Upper lobe of right lung (tissue), 1 donor: ENCODE data around the gene DYNLRB1. TPM values are rescaled to one million over a fixed set of nuclear protein-coding genes. Genes with fewer than 3 reads are reported as not detected.
"Not testable (repeated sequence)": the region's sequence is repeated elsewhere in the genome, so short reads cannot be mapped to it uniquely, and the experiment has no call there.

Experiments used
- ATAC-seq: fragments of 200-7000 bp; cut with Tn5 transposase; one replicate; pipeline ENCODE4 v1.9.1; 2020; ENCODE audit warnings: mild to moderate bottlenecking, moderate library complexity
- DNase-seq: peaks from one replicate; pipeline ENCODE4 v3.0.0-alpha.2; 2020
- H3K27ac ChIP-seq: fragments of 200-600 bp; one replicate; pipeline ENCODE4 v1.8.0; 2022
- H3K27me3 ChIP-seq: fragments of 200-600 bp; one replicate; pipeline ENCODE4 v1.8.0; 2022; ENCODE audit warnings: mild to moderate bottlenecking
- H3K36me3 ChIP-seq: fragments of 200-600 bp; one replicate; pipeline ENCODE4 v1.8.0; 2022
- H3K4me1 ChIP-seq: fragments of 200-600 bp; one replicate; pipeline ENCODE4 v1.8.0; 2022
- H3K4me3 ChIP-seq: fragments of 200-600 bp; one replicate; pipeline ENCODE4 v1.8.0; 2022; ENCODE audit warnings: mild to moderate bottlenecking
- H3K9me3 ChIP-seq: fragments of 200-600 bp; one replicate; pipeline ENCODE4 v1.8.0; 2022
- CTCF ChIP-seq: fragments of 200-600 bp; IDR thresholded peaks from one replicate; pipeline ENCODE4 v1.8.0; 2022; ENCODE audit warnings: antibody characterized with exemption
- intact Hi-C: fragments of 100-400 bp; cut with DNase I; formaldehyde crosslinking; loops from one replicate; pipeline ENCODE4 v1.11.0; 2022
- total RNA-seq: library from RNA; stranded (reverse); fragmentation: NEBNext Ultra II Directional; extraction: Animal tissue kit (Norgen Biotek cat#: 25700); gene quantifications from one replicate; pipeline ENCODE4 v1.2.1, GENCODE V29; 2021
- donor health status: DM: no; HTN: yes; CAD: no; lungs with severe emphysema.

DYNLRB1 gene
- total RNA-seq, 1 donor from 2014 or later: 146 TPM

- Histone ChIP-seq H3K4me1 (no peaks in the 10 kb centered on the region), H3K27ac (no peak overlapping the region), H3K9me3 (no peaks in the 10 kb centered on the region), H3K4me3 (no peak overlapping the region), H3K36me3 (peaks cover 66% of the 10 kb centered on the region), H3K27me3 (no peaks in the 10 kb centered on the region)
- intact Hi-C loops: no loop called here
- DNase-seq (no peak), ATAC-seq (no peak)
- TF ChIP-seq CTCF: no peak
Measured at GRCh38 chr20:34493646-34494045, 22.6 kb upstream of the DYNLRB1 start.

- no peaks in the 10 kb centered on the region for H3K27me3 ChIP-seq
- H3K4me1 ChIP-seq: no peaks in the 10 kb centered on the region
- TF ChIP-seq CTCF: no peak
- H3K36me3 ChIP-seq: peaks cover 50% of the 10 kb centered on the region
- no peak overlapping the region for H3K27ac ChIP-seq
- DNase-seq (no peak), ATAC-seq (no peak)
- no peaks in the 10 kb centered on the region for H3K9me3 ChIP-seq
- intact Hi-C loops: no loop called here
- no peak overlapping the region for H3K4me3 ChIP-seq
Measured at GRCh38 chr20:34495307-34495706, 20.9 kb upstream of the DYNLRB1 start.

GRCh38 chr20:34495916-34496315 is 20.3 kb upstream of the DYNLRB1 start:
- Histone ChIP-seq H3K36me3 (peaks cover 43% of the 10 kb centered on the region), H3K27me3 (no peaks in the 10 kb centered on the region), H3K27ac (no peak overlapping the region), H3K4me3 (no peak overlapping the region), H3K4me1 (no peaks in the 10 kb centered on the region), H3K9me3 (no peaks in the 10 kb centered on the region)
- intact Hi-C loops: no loop called here
- no peak for DNase-seq
- TF ChIP-seq CTCF: no peak
- ATAC-seq: no peak

- H3K27ac ChIP-seq, H3K4me3 ChIP-seq, intact Hi-C loops, H3K9me3 ChIP-seq, DNase-seq, H3K4me1 ChIP-seq, ATAC-seq, H3K27me3 ChIP-seq: not testable (repeated sequence)
- peaks cover 31% of the 10 kb centered on the region for H3K36me3 ChIP-seq
Measured at GRCh38 chr20:34497596-34497995, 18.6 kb upstream of the DYNLRB1 start.

GRCh38 chr20:34500823-34501222 is 15.4 kb upstream of the DYNLRB1 start:
- intact Hi-C loops: no loop called here
- no peaks in the 10 kb centered on the region for H3K27me3 ChIP-seq
- no peak overlapping the region for H3K27ac ChIP-seq
- no peaks in the 10 kb centered on the region for H3K4me1 ChIP-seq
- H3K4me3 ChIP-seq: no peak overlapping the region
- no peak for TF ChIP-seq CTCF
- no peaks in the 10 kb centered on the region for H3K9me3 ChIP-seq
- no peak for ATAC-seq
- H3K36me3 ChIP-seq: peaks cover 36% of the 10 kb centered on the region
- no peak for DNase-seq

- H3K4me1 ChIP-seq: no peaks in the 10 kb centered on the region
- no peak for TF ChIP-seq CTCF
- H3K27ac ChIP-seq: no peak overlapping the region
- intact Hi-C loops: no loop called here
- H3K27me3 ChIP-seq: no peaks in the 10 kb centered on the region
- H3K4me3 ChIP-seq: no peak overlapping the region
- no peaks in the 10 kb centered on the region for H3K9me3 ChIP-seq
- no peak for ATAC-seq
- peaks cover 70% of the 10 kb centered on the region for H3K36me3 ChIP-seq
- no peak for DNase-seq
Measured at GRCh38 chr20:34506480-34506879, 9.7 kb upstream of the DYNLRB1 start.
